Right renal cortex interstitium (tissue), 3 donors: Measurements from ENCODE around the gene PEPD. TPM values are rescaled to one million over a fixed set of nuclear protein-coding genes. Genes with fewer than 3 reads are reported as not detected.

Experiments
- DNase-seq, 3 donors: peaks; one replicate each; pipeline ENCODE4 v3.0.0-alpha.2; 2013; ENCODE audit warnings: low read depth in 3 of 3, low spot score in 2 of 3
- polyA plus RNA-seq, 3 donors: library from polyadenylated mRNA; unstranded; fragments of 120-200 nt; gene quantifications; one replicate each; pipeline ENCODE4 v1.2.1, GENCODE V29; 2013; ENCODE audit not compliant: insufficient read length in 3 of 3

The PEPD gene
- polyA plus RNA-seq, 3 donors: 112 to 141 (median 123) TPM

DNA sequence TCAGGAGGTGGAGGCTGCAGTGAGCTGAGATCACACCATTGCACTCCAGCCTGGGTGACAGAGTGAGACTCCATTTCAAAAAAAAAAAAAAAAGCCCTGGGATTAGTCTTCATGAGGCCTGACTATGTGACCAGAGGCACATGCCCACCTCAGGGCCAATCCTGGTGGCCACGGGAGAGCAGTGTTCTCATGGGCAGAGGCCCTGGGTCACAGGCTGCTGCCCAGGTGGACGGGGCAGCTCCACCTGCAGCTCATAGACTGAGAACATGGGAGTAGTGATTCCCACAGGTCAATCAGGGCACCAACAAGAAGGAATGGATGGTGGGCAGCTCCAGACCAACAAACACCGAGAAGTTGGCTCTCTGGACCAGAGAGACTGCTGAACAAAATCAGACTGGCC is 26.1 kb upstream of the PEPD start:
- no peak for DNase-seq

DNA sequence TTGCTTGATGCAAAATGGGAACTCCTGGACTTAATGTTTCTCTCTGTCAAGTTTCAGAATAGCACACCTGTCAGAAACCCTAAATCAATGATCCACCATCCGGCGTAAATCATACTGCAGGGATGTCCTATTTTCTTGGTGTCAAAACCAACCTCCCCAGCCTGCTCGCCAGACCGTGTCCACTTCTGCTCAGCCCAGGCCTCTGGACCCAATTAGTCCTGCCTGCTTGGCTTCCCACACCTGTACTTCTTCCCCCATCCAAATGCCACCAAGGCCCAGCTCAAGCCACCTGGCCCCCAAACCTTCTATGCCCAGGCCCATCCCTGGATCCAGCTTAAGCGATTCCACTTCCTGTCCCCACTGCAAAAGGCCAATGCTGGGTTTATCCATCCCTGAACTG is 25.1 kb upstream of the PEPD start:
- DNase-seq: no peak

DNA sequence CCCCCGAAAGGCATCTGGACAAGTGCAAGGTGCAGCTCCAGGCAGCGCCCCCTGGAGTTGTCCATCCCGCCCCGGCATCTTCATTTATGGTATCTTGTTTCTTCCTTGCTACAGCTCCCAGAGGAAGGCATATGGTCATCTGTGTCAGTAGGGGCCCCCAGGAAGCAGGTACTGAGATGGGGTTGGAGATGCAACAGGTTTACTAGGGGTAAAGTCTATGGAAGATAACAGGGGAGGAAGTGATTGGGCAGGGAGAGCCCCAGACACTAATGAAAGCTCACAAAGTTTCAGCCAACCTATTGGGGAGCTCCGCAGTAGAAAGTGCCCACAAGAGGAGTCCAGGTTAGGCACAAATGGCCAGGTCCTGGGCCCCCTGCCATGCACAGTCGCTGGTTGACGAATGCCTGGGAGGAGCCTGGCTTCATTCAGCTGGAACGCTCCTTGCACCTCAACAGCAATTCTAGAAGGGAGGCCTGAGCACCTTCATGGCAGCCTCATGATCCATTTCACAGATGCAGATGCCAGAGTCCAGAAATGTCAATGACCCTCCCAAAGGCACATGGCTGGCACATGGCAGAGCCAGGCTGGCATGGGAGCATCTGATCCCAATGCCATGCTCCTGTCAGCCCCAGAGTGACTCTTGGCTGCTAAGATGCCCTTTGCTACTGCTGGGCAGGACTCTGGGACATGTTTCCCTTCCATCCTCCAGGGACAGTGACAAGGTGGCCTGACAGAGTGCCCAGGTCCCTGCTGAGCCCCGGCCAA is 23.8 kb upstream of the PEPD start:
- DNase-seq: no peak

DNA sequence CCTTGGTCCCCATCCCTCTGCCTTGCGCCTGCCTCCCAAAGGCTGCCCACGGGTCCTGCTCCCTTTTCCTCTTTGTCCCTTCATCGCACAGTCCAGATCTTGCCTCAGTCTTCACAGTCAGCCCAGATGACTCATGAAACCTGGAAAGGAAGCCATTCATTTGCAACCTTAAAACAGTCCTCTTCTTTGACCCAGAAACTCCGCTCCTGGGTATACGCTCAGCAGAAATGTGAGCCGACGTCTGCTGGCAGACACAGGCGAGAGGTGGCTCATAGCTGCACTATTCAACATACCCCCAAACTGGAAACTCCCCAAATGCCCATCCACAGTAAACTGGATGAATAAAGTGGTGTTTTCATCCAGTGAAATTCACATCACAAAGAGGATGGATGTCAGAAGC is 13.6 kb upstream of the PEPD start:
- no peak for DNase-seq

DNA sequence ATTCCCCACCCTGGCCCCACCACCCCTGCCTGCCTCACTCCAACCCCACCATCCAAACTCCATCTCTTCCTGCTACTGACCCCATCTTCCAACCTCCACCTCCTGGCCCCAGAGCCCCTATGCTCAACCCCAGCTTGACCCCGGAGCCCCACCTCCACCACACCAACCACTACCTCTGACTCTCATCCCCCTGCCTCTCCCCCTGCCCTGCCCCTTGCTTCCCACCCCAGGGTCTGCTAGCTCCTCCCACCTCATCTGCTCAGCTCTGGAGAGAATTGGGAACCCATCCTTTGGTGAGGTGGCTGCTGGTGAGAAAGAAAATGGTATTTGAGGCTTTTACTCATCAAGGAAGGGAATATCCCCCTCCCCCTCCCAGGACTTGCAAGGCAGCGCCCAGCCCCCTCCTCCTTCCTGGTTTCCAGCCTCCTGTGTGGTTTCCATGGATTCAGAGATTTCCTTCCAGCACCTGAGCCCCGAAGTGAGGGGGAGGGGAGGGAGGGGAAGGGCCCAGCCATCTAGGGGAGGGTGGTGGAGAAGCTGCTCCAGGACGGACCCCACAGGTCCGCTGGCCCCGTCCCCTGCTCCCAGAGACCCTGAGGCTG is 11.4 kb upstream of the PEPD start:
- no peak for DNase-seq

DNA sequence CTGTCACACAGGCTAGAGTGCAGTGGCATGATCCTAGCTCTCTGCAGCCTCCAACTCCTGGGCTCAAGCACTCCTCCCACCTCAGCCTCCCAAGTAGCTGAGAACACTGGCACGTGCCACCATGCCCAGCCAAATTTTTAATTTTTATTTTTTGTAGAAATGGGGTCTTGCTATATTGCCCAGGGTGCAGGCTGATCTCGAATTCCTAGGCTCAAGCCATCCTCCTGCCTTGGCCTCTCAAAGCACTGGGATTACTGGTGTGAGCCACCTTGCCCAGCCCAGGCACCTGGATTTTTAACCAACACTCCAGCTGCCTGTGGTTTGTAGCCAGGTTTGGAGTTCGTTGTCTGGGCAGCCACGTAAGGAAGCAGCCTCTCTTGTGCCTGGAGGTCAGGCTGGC is 9.3 kb upstream of the PEPD start:
- no peak for DNase-seq

DNA sequence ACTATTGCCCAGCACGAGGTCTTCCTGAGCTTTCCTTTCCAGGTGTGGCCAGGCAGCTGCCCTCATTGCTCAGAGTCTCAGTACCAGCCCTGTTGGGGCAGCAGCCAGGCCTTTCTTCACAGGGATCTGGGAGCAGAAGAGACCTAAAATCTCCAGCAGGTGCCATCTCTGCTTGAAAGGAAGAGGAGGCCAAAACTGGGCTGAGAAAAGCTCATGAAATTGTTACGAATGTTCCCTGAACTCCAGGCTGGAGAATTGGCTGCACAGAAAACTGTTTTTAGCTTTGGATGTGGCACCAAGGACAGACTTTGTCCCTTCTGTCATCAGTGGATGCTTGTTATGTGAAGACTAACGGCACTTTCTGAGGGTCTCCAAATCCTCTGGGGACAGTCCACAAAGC is 8.7 kb upstream of the PEPD start:
- no peak for DNase-seq

DNA sequence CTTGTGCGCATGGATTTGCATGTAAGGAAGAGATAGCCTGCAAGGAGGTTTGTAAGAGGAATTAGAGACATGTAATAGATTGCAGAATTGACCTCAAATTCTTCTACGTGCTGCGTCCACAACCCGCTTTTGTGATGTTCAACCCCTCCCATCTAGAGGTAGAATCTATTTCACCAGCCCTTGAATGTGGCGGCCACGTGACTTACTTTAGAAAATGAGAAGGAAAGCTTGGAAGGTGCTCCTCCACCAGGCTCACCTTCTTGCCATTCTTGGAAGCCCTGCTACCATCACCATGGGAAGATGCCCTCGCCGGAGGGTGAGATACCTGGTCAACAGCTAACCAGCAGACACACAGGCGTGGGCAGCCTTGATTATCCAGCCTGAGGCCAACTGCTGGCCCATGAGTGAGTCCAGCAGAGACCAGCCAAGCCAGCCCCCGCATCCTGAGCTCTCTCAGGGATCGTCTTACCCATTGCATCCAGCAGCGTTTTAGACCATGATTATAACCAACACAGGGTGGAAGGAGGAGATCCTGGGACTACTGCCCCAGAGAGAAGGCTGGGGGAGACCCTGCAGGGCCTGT is 7.6 kb upstream of the PEPD start:
- no peak for DNase-seq

DNA sequence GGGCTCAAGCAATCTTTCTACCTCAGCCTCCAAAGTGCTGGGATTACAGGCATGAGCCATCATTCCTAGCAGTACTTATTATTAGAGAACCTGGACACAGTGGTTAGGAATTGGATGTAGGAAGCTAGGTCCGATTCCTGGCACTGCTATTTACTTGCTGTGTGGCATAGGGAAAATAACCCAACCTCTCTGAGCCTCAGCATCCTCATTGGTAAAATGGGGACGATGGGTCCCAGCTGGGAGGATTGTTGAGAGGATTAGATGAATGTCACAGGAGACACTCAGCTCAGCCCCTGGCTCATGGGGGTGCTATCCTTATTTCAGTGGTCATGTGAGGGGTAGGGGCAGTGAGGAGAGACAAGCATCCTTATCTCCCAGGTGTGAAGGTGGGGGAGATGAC is 6.8 kb upstream of the PEPD start:
- DNase-seq: no peak

DNA sequence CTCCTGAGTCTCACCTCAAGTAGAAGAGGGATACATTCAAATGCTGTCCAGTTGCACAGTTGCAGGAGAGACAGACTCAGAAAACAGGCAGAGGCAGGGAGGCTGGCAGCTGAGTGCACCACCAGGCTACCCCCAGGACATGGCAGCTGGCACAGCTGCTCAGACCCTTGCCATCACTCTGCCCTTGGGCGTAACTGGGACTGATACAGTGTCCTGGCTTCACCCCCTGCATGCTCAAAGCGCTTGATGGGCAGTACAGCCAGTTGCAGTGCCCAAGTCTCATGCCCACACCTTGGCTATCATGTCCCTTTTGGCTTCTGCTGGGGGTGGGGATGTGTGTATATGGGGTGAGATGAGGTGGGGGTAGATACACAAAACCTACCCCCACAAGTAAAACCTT is 5.5 kb upstream of the PEPD start:
- DNase-seq: no peak

DNA sequence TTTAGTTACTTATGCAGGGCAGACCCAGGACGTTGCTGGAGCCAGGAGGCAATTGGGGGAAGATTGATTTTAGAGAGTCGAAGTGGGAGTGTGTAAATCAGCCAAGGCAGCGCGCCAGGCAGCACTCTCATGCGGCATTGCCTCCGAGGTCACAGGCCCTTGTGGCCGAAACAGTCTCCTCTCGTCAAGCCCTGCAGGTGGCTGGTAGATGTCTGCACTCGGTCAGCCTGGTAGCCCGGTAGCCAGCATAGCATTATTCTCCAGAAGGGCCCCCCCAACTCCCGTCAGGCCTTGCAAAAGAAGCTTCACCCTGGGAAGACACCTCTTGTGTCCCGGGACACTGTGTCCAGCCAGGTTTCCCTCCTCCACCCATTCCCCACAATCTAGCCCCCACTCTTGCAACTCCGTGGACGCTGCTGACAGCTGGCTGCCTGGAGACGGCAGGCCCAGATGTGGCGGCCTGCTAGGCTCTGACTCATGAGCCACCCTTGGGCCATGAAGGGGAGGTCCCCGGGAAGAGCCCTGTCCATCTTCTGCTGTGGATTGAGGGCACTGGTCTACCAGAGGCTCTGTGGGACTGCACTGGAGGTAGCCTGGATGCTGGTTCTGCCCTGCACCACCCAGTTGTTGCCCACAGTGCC is 2.6 kb upstream of the PEPD start:
- DNase-seq: no peak

DNA sequence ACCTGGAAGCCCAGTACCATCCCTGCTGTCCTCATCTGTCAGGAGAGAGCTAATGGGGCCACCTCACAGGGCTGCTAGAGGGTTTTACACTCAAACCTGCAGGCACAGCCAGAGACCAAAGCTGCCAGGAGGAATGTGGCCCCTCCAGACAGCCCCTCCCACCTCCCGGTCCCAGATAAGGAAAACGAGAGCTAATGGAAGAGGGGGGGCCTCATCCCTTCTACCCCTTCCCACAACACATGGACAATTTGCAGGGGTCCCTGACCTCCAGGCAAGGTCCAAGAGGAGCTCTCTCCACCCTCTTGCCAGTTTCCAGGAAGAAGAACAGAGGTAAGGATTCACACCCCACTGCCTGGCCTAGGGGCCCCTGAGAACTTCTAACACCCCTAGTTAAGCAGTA is 1.6 kb upstream of the PEPD start:
- no peak for DNase-seq

DNA sequence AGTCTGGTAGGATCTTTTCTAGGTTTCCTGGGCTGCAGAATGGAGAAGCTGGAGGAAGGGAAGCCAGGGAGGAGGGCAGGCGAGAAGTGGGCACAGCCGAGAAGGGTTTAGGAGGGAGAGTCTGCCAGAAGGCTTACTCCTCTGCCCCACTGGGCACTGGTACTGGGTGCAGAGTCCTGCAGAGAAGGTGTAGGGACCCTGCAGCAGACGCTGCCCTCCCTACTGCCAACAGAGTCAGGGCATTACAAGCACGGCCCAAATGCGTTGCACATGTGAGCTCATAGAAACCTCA is 726 bp upstream of the PEPD start:
- DNase-seq: no peak

DNA sequence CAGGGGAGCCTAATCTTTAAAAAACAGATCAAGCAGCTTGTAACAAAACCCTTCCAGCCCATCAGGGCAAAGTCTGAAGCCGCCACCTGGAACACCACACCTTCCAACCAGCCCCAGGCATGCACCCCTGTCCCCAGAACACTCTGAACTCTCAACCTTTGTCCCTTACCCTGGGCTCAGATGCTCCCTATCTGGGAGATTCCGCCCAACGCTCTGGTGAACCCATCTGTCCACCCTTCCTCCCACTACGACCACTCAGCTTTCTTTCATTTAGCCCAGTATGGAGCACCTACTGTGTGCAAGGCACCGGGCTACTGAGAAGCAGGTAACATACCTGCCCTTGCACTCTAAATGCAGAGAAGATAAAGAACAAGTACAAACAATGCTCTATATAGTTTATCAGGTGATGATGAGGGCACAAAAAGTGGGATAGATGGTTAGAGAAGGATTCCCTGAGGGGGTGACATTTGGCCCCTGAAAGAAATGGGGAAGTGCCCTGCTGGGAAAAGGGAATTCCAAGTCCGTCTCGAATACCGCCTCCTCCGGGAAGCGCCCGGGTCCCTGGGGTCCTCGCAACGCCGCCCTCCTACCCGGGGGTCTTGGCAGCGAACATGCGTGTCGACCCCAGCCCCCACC is 629 bp downstream of the PEPD start:
- DNase-seq: no peak

DNA sequence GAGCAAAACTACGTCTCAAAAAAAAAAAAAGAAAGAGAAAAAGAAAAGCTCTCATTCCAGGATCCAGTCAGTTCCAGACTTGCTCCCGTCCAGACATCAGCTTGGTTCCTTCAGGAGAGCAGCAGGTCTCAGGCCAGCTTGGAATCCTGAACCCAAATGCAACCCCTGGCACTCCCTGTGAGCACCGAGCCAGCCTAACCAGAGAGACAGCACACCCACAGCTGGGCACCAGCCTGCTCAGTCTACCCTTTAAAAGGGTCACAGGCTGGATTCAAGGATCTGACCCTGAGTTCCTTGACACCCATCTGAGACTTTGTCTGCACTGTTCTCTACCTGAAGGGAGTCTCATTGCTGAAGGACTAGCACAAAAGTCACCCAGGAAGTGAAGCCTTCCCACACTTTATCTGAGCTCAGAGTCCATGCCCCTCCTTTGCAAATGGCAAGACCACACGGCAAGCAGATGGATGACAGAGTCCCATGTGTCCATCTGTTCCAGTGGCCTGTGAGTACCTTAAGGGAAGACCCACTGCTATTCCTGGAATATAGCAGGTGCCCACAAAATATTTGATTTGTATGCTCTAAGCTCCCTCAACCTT is 1.4 kb downstream of the PEPD start:
- no peak for DNase-seq

DNA sequence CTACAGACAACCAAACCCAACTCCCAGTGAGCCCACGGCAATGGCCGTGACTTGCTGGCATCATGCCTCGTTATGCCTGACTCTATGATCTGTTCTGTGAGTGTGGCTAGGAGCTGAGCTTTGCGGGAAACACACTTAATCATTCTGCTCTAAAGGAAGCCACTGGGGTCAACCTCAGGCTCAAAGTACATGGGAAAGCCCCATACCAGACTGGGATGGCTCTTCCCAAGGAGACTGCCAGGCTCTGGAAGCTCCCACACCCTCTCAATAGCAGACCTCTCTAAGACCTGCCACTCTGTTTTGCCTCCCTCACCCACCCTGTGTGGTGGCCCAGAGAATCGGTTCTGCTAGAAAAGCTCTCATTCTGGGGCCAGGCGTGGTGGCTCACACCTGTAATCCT is 2.2 kb downstream of the PEPD start:
- DNase-seq: no peak

DNA sequence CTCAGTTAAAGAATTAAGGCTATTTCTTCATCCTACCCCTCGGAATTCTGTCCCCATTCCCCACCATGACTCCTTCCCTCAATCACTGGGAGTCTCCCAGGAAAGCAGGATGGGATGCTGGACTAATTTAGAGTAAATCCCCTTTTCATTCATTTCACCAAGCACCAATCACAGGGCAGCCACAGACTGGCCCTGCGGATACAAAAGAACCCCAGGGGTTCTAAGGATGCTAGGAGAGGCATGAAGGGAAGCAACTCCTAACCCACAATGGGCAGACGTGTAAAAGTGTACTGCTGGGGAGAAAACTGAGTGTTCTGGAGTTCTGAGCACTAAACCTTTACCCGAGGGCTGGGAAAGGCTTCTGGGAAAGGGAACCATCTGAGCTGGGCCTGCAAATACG is 3.0 kb downstream of the PEPD start:
- no peak for DNase-seq

DNA sequence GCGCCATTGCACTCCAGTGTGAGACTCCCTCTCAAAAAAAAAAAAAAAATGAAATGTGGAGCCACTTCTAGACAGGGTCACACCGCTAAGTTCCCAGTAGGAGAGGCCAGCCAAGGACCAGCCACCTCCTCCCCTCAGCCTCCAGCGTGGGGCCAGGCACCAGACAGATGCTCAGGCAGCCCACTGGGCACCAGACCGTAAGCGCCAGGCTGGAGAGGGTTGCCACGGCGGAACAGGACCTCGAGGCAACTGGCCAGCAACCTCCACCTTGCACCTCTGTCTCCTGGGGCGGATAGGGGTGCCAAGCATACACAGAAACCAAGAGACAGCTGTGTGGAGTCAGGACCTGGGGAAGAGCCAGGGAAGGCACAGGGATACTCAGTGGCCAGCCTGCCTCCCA is 3.7 kb downstream of the PEPD start:
- no peak for DNase-seq

DNA sequence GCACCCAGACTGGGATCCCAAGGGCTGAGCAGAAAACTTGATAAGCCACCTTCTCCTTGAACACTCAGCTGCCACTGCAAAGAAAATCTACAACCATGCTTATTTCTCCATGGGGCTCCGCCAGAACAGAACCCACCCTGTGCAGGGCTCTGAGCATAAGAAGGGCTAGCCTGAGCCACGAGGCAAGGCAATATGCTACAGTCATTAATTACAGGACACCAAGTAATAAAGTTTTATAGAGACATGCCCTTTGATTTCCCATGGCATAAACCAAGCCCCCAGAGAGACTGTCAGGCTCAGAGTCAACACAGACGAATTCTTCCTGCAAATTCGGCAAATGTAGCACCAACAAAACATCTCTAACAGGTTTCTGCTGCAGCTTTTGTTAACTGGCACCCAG is 5.7 kb downstream of the PEPD start:
- DNase-seq: no peak

DNA sequence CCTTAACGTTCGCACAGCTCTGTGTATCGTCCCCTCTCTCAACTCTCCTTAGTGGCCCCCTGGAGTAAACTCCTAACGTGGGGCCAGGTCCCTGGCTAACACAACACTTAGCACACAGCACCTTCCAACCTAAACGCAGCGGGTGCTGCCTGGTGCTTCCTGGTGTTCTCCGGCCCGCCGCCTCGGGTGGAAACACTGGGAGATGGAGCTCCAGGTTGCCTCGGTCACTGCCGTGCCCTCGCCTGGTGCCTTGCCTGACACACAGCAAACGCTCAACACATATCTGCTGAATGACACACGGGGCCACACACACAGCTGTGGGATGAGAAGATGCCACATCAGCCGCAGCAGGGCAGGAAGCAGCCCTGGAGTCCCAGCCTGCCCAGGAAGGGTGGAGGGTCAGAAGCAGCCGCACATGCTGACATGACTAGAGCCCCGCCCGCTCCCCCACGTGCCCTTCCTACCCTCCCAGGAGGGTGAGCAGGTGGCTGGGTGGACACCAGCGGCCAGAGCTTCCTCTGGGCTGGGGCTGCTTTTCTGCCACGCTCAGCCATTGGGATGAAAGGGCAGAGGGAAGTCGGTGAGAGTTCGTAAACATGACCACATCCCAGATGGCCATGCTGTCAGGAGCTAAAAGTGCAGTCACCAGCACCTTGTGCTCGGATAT is 6.6 kb downstream of the PEPD start:
- no peak for DNase-seq

DNA sequence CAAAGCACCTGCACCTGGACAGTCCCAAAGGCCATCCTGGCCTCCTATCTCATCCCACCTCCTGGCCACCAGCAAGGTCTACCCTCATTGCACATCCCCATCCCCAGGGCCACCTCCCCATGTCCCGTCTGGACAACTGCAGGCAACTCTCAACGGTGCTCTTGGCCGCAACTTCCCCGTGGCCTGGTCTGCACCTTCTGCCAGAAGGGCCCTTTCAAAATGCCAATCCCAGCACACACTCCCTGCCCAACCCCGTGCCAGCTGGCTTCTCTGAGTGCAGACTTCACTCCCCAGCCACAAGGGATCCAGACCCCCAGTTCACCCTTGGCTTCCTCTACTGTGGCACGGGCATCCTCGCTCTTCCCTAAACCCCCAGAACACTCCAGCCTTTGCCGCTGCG is 8.2 kb downstream of the PEPD start:
- DNase-seq: no peak
